Stomach (tissue), 4 donors: Measurements from ENCODE around the gene ANLN.

Experiments used
- EP300 ChIP-seq: sonication (generic); formaldehyde crosslinking; IDR thresholded peaks from one replicate; pipeline ENCODE4 v1.6.1; 2017; ENCODE audit warnings: antibody characterized with exemption
- POLR2AphosphoS5 ChIP-seq, 3 donors: sonication (generic); formaldehyde crosslinking; IDR thresholded peaks; one replicate each; pipeline ENCODE4 v1.6.1; 2016; ENCODE audit warnings: antibody characterized with exemption in 3 of 3
- TF ChIP-seq, protein P1 (sequence below), 7 experiments: fragments of 450-650 bp in 4 of 7; fragments of 200-600 bp in 3 of 7; sonication (generic) in 3 of 7; IDR thresholded peaks; one replicate each; pipeline ENCODE4 v1.5.1; 2016 to 2019; ENCODE audit warnings: antibody characterized with exemption in 7 of 7, control low read depth in 2 of 7, mild to moderate bottlenecking in 1 of 7

- no peak for TF ChIP-seq EP300
- TF ChIP-seq, protein P1, sequence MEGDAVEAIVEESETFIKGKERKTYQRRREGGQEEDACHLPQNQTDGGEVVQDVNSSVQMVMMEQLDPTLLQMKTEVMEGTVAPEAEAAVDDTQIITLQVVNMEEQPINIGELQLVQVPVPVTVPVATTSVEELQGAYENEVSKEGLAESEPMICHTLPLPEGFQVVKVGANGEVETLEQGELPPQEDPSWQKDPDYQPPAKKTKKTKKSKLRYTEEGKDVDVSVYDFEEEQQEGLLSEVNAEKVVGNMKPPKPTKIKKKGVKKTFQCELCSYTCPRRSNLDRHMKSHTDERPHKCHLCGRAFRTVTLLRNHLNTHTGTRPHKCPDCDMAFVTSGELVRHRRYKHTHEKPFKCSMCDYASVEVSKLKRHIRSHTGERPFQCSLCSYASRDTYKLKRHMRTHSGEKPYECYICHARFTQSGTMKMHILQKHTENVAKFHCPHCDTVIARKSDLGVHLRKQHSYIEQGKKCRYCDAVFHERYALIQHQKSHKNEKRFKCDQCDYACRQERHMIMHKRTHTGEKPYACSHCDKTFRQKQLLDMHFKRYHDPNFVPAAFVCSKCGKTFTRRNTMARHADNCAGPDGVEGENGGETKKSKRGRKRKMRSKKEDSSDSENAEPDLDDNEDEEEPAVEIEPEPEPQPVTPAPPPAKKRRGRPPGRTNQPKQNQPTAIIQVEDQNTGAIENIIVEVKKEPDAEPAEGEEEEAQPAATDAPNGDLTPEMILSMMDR (IDR thresholded peaks at IDR 0.05), result no peak
- no peak for TF ChIP-seq POLR2AphosphoS5 (IDR thresholded peaks at IDR 0.05)
Observed at GRCh38 chr7:36395171-36395894, 5.7 kb downstream of the ANLN start.
